ENCODE measurements around the gene IL1F10.

GRCh38 chr2:113032737-113033136, 35.0 kb upstream of the IL1F10 start:
- TF ChIP-seq CTCF (IDR thresholded peaks at IDR 0.05; ENCODE audit: extremely low read depth in 1 of 2, insufficient read depth in 1 of 2, low read depth in 1 of 2, low read length in 2 of 2) (no peak), POLR2AphosphoS5 (IDR thresholded peaks at IDR 0.05; ENCODE audit: insufficient read depth, low read depth, low read length) (no peak), JUN (IDR thresholded peaks at IDR 0.05; ENCODE audit: borderline replicate concordance, insufficient read depth, insufficient read length, low read depth) (no peak), MYC (IDR thresholded peaks at IDR 0.05; ENCODE audit: low read depth, low read length) (no peak), POLR2A (IDR thresholded peaks at IDR 0.05; ENCODE audit: low read depth, low read length) (no peak)

All from endothelial cell of umbilical vein (primary cell).